Bone marrow (tissue), 2 donors: ENCODE results near the gene RAPGEF2.
"Not testable (repeated sequence)": the region's sequence is repeated elsewhere in the genome, so short reads cannot be mapped to it uniquely, and the experiment has no call there.

ENCODE experiments used
- DNase-seq, 2 donors: peaks; one replicate each; lab custom pipeline; 2025; lab: John Stamatoyannopoulos, UW

The RAPGEF2 gene

GRCh38 chr4:159315879-159316278 is 213.0 kb downstream of the RAPGEF2 start:
- DNase-seq = not testable (repeated sequence)

- DNase-seq = no peak
These were observed 214.3 kb downstream of the RAPGEF2 start for GRCh38 chr4:159317203-159317602.

- no peak for DNase-seq
These were observed 216.1 kb downstream of the RAPGEF2 start for GRCh38 chr4:159319027-159319426.

GRCh38 chr4:159326480-159326879 is 223.6 kb downstream of the RAPGEF2 start:
- DNase-seq = no peak

GRCh38 chr4:159328766-159329165 is 225.9 kb downstream of the RAPGEF2 start:
- DNase-seq = no peak

GRCh38 chr4:159334461-159334860 is 231.6 kb downstream of the RAPGEF2 start:
- DNase-seq = no peak

GRCh38 chr4:159337041-159337440 is 234.2 kb downstream of the RAPGEF2 start:
- DNase-seq = no peak

GRCh38 chr4:159341522-159341921 is 238.6 kb downstream of the RAPGEF2 start:
- DNase-seq = no peak

- no peak for DNase-seq
These were observed 239.5 kb downstream of the RAPGEF2 start for GRCh38 chr4:159342374-159342773.

GRCh38 chr4:159343116-159343515 is 240.2 kb downstream of the RAPGEF2 start:
- DNase-seq = no peak

- no peak for DNase-seq
These were observed 242.0 kb downstream of the RAPGEF2 start for GRCh38 chr4:159344877-159345276.

GRCh38 chr4:159346681-159347080 is 243.8 kb downstream of the RAPGEF2 start:
- no peak for DNase-seq

GRCh38 chr4:159347813-159348212 is 244.9 kb downstream of the RAPGEF2 start:
- no peak for DNase-seq

- DNase-seq = no peak
These were observed 246.5 kb downstream of the RAPGEF2 start for GRCh38 chr4:159349332-159349731.

- no peak for DNase-seq
These were observed 249.7 kb downstream of the RAPGEF2 start for GRCh38 chr4:159352609-159353008.

- no peak for DNase-seq
These were observed 250.7 kb downstream of the RAPGEF2 start for GRCh38 chr4:159353422-159354116.

- DNase-seq = no peak
These were observed 252.6 kb downstream of the RAPGEF2 start for GRCh38 chr4:159355466-159355865.

- no peak for DNase-seq
These were observed 254.5 kb downstream of the RAPGEF2 start for GRCh38 chr4:159357350-159357749.

GRCh38 chr4:159358226-159358625 is 255.3 kb downstream of the RAPGEF2 start:
- DNase-seq = no peak

- DNase-seq = no peak
These were observed 257.7 kb downstream of the RAPGEF2 start for GRCh38 chr4:159360549-159360948.

GRCh38 chr4:159363361-159363760 is 260.5 kb downstream of the RAPGEF2 start:
- DNase-seq = no peak

- DNase-seq = no peak
These were observed 264.3 kb downstream of the RAPGEF2 start for GRCh38 chr4:159366966-159367780.

GRCh38 chr4:159367781-159368080 is 264.9 kb downstream of the RAPGEF2 start:
- peak in 1 of 2 donors; percentile 4 for DNase-seq

GRCh38 chr4:159368320-159368719 is 265.4 kb downstream of the RAPGEF2 start:
- DNase-seq = no peak
